ENCODE measurements around the gene ACSL4.
A peak's percentile ranks its signal among the peaks of the same experiment; 100 is the strongest.

ACSL4 gene

DNA sequence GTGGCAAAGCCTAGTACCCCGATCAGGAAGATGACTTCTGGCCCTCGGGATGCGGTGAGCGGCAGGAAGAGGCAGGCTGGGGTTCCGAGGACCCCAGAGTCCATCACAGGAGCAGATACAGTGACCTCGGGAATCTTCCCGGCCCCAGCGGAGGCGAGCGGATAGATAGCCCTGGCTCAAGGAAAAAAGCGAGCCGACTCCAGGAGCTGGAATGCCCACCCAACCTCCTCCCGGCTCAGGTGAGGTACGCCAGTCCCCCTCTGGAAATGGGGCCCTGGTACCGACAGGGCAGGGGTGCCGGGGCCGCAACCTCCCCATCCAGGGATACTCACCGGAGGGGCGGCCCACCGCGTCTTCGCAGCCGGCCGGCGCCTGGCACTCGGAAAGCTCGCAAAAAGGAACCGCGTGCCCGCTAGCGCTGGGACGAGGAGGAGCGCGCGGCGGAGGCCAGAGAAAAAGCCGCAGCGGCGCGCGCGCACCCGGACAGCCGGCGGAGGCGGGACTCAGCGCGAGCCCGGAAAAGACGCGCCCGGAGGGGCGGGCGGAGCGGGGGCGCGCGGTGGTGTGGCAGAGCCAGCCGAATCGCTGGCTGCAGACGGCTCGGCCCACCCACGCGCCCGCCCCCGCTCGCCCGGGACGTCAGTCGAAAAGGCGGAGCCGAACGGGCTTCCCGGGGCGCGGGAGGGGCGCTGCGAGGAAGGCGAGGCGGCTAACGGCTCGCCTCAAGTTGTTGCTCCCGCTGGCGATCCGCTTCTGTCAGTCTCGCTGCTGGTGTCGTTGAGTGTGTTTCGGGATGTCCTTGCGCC, at the start of gene ACSL4:
Gene ACSL4, minus strand, starts transcription at position 451 of the 806 bp plus-strand sequence. CDS start 49,894 bp downstream, outside the sequence.
- Histone ChIP-seq H3K4me3 (ENCODE audit: low read length) (peak within 1 kb of the TSS; percentile 87), H3K36me3 (ENCODE audit: control insufficient read depth, insufficient read depth, low read length, severe bottlenecking) (no peaks in the 10 kb centered on the region), H3K9me3 (ENCODE audit: control insufficient read depth, low read length) (peaks cover 4% of the 10 kb centered on the region), H3K4me1 (ENCODE audit: control insufficient read depth, insufficient read depth, low read length) (peaks cover 4% of the 10 kb centered on the region), H3K27me3 (replicated peaks; ENCODE audit: control insufficient read depth, insufficient read depth, low read length) (peaks cover 13% of the 10 kb centered on the region), H3K9ac (ENCODE audit: low read length) (peak within 1 kb of the TSS; percentile 92)
- peak; percentile 91 for DNase-seq (ENCODE audit: low read depth)

DNA sequence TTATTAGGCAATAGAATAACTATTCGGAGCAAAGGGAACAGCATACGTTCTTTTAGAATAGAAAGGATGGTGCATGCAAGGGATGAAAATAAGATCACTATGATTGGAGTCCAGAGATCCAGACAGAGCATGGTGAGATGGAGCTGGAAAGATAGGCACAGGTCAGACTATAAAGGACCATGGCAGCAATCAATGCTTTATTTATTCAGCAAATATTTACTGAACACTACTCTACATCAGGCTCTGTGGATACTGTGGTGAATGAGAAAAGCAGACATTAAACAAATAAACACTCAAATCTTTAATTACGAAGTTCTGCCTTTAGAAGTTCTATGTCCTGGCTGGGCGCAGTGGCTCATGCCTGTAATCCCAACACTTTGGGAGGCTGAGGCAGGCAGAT, 44.7 kb upstream of the ACSL4 start:
- peaks cover 8% of the 10 kb centered on the region for H3K27me3 ChIP-seq (replicated peaks; ENCODE audit: control insufficient read depth, insufficient read depth, low read length)
- no peak overlapping the region for H3K4me3 ChIP-seq (ENCODE audit: low read length)
- H3K9me3 ChIP-seq (ENCODE audit: control insufficient read depth, low read length), result no peaks in the 10 kb centered on the region
- no peaks in the 10 kb centered on the region for H3K36me3 ChIP-seq (ENCODE audit: control insufficient read depth, insufficient read depth, low read length, severe bottlenecking)
- no peak for DNase-seq (ENCODE audit: low read depth)
- peaks cover 19% of the 10 kb centered on the region for H3K4me1 ChIP-seq (ENCODE audit: control insufficient read depth, insufficient read depth, low read length)
- H3K9ac ChIP-seq (ENCODE audit: low read length), result no peak overlapping the region

DNA sequence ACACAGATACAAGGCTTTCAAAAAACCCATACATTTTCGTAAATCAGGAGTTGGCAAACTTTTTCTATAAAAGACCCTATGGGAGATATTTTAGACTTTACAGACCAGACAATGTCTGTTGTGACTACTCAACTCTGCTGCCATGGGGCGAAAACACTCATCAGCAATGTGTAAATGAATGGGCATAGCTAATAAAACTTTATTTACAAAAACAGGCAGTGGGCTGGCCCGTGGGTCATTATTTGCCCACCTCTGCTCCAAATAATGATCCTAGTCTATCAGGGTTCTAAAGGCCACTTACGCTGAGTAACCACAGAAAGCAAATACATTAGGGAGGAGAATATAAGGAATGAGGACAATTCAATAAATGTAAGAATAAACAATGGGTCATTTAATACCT, 43.9 kb upstream of the ACSL4 start:
- Histone ChIP-seq H3K36me3 (ENCODE audit: control insufficient read depth, insufficient read depth, low read length, severe bottlenecking) (no peaks in the 10 kb centered on the region), H3K4me1 (ENCODE audit: control insufficient read depth, insufficient read depth, low read length) (peaks cover 19% of the 10 kb centered on the region), H3K27me3 (replicated peaks; ENCODE audit: control insufficient read depth, insufficient read depth, low read length) (peaks cover 4% of the 10 kb centered on the region), H3K9ac (ENCODE audit: low read length) (no peak overlapping the region), H3K9me3 (ENCODE audit: control insufficient read depth, low read length) (no peaks in the 10 kb centered on the region), H3K4me3 (ENCODE audit: low read length) (no peak overlapping the region)
- DNase-seq (ENCODE audit: low read depth), result no peak

DNA sequence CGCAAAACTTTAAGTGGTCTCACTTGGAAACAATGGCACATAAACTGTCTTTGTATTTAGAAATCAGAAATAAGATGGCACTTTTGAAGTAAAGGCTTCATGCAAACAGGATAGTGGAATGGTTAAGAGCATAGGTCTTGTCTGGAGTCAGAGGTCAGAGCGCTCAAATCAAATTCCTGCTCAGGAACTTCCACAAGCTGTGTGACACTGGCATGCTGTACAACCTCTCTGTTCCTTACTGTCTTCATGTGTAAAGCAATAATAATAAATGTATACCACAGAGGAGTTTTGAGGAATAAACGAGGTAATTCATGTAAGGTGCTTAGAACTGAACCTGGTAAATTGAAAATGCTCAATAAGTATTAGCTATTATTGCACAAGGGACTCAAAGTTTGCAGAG, 43.4 kb upstream of the ACSL4 start:
- H3K27me3 ChIP-seq (replicated peaks; ENCODE audit: control insufficient read depth, insufficient read depth, low read length), result peaks cover 4% of the 10 kb centered on the region

DNA sequence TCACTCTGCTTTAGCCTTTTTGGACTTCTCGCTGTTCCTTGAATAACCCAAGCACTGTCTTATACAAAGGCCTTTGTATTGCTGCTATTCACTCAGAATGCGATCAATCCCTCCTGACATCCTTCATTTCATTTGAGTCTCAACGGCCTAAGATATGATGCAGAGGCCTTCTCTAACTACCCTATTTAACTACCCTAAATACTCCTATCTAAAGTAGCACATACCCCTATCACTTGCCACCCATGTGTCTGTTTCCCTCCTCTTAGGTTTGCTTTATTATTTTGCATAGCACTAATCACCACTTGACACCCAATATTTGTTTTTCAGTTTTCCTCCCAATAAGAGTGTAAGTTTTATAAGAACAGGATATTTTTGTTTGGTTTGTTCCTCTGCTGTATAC, 42.3 kb upstream of the ACSL4 start:
- no peak overlapping the region for H3K4me3 ChIP-seq (ENCODE audit: low read length)
- DNase-seq (ENCODE audit: low read depth), result no peak
- peak overlapping the region; percentile 26 for H3K9ac ChIP-seq (ENCODE audit: low read length)
- H3K4me1 ChIP-seq (ENCODE audit: control insufficient read depth, insufficient read depth, low read length), result peaks cover 19% of the 10 kb centered on the region
- H3K27me3 ChIP-seq (replicated peaks; ENCODE audit: control insufficient read depth, insufficient read depth, low read length), result no peaks in the 10 kb centered on the region
- H3K36me3 ChIP-seq (ENCODE audit: control insufficient read depth, insufficient read depth, low read length, severe bottlenecking), result no peaks in the 10 kb centered on the region
- H3K9me3 ChIP-seq (ENCODE audit: control insufficient read depth, low read length), result peaks cover 5% of the 10 kb centered on the region

More for the DNA sequence above, 43.4 kb upstream of the ACSL4 start:
- no peak for DNase-seq (ENCODE audit: low read depth)
- Histone ChIP-seq H3K4me1 (ENCODE audit: control insufficient read depth, insufficient read depth, low read length) (peaks cover 19% of the 10 kb centered on the region), H3K9ac (ENCODE audit: low read length) (no peak overlapping the region), H3K36me3 (ENCODE audit: control insufficient read depth, insufficient read depth, low read length, severe bottlenecking) (no peaks in the 10 kb centered on the region), H3K4me3 (ENCODE audit: low read length) (no peak overlapping the region), H3K9me3 (ENCODE audit: control insufficient read depth, low read length) (no peaks in the 10 kb centered on the region)

DNA sequence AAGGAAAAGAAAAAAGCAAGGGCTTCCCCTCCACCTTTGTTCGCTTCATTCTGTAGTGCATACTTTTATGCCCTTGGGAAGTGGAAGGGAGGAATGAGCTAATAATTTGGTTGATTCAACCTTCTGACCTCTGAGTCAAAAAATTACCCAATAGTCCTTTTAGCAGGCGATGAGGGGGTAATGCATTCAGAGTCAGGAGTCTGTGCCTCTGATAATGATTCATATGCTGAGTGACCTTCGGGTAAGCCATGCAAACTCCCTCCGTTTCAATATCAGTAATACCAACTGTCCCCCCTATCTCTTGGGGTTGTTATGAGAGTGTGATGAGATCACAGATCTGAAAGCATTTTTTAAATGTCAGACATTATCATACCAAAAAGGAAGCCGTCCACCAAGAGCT, 41.6 kb upstream of the ACSL4 start:
- DNase-seq (ENCODE audit: low read depth), result peak; percentile 44
- Histone ChIP-seq H3K9me3 (ENCODE audit: control insufficient read depth, low read length) (peaks cover 11% of the 10 kb centered on the region), H3K4me1 (ENCODE audit: control insufficient read depth, insufficient read depth, low read length) (peaks cover 19% of the 10 kb centered on the region), H3K36me3 (ENCODE audit: control insufficient read depth, insufficient read depth, low read length, severe bottlenecking) (no peaks in the 10 kb centered on the region), H3K4me3 (ENCODE audit: low read length) (peak overlapping the region; percentile 57), H3K27me3 (replicated peaks; ENCODE audit: control insufficient read depth, insufficient read depth, low read length) (peaks cover 3% of the 10 kb centered on the region), H3K9ac (ENCODE audit: low read length) (peak overlapping the region; percentile 30)

DNA sequence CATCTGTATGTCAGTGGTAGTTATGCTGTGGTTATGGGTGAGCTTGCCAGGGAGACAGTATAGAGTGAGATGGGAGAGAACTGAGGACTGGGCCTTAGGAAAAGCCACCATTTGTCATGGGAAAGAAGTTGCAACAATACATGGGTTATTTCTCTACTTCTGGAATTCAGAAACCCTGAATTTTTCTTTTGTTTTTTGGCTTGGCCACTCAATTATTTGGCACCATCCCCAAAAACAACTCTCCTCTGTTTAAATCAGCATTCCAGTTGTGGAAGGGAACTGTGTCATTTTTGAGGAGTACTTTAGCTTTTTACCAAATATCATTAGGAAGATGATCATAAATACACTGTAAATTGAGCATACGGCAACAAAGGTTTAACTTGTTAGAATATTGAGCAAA, 41.1 kb upstream of the ACSL4 start:
- Histone ChIP-seq H3K27me3 (replicated peaks; ENCODE audit: control insufficient read depth, insufficient read depth, low read length) (peaks cover 3% of the 10 kb centered on the region), H3K4me1 (ENCODE audit: control insufficient read depth, insufficient read depth, low read length) (peaks cover 19% of the 10 kb centered on the region), H3K4me3 (ENCODE audit: low read length) (peak overlapping the region; percentile 57), H3K36me3 (ENCODE audit: control insufficient read depth, insufficient read depth, low read length, severe bottlenecking) (no peaks in the 10 kb centered on the region), H3K9me3 (ENCODE audit: control insufficient read depth, low read length) (peaks cover 16% of the 10 kb centered on the region), H3K9ac (ENCODE audit: low read length) (peak overlapping the region; percentile 30)
- DNase-seq (ENCODE audit: low read depth), result peak; percentile 7

DNA sequence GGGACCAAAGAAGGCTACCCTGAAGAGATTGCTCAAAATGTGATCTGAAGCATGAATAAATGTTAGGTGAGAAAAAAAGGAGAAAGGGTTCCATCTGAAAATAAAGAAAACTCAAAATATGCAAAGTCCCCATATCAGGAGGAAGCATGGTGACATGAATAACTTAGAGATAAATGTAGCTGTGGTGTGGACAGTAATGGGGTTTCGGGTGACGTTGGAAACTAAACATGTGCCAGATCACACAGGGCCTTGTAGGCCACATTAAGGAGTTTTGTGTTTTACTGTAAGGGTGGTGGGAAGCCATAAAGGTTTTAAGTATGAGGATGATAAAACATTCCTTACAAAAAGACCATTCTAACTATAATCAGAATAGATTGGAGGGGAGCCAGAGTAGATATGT, 40.3 kb upstream of the ACSL4 start:
- H3K9ac ChIP-seq (ENCODE audit: low read length), result no peak overlapping the region
- DNase-seq (ENCODE audit: low read depth), result no peak
- peaks cover 3% of the 10 kb centered on the region for H3K27me3 ChIP-seq (replicated peaks; ENCODE audit: control insufficient read depth, insufficient read depth, low read length)
- H3K9me3 ChIP-seq (ENCODE audit: control insufficient read depth, low read length), result peaks cover 21% of the 10 kb centered on the region
- no peaks in the 10 kb centered on the region for H3K36me3 ChIP-seq (ENCODE audit: control insufficient read depth, insufficient read depth, low read length, severe bottlenecking)
- peaks cover 19% of the 10 kb centered on the region for H3K4me1 ChIP-seq (ENCODE audit: control insufficient read depth, insufficient read depth, low read length)
- H3K4me3 ChIP-seq (ENCODE audit: low read length), result no peak overlapping the region

DNA sequence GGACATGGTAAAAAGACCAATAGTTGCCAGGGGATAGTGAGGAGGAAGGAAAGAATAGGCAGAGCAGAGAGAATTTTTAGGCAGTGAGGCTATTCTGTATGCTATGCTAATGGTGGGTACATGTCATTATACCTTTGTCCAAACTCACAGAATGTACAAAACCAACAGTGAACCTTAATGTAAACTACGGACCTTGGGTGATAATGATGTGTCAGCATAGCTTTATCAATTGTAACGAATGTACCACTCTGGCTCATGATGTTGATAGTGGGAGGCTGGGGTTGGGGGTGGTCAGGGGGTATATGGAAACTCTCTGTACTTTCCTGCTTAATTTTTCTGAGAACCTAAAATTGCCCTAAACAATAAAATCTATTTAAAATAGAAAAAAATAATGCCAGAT, 37.7 kb upstream of the ACSL4 start:
- H3K36me3 ChIP-seq (ENCODE audit: control insufficient read depth, insufficient read depth, low read length, severe bottlenecking), result no peaks in the 10 kb centered on the region
- peaks cover 31% of the 10 kb centered on the region for H3K9me3 ChIP-seq (ENCODE audit: control insufficient read depth, low read length)
- no peak overlapping the region for H3K9ac ChIP-seq (ENCODE audit: low read length)
- DNase-seq (ENCODE audit: low read depth), result no peak
- H3K4me3 ChIP-seq (ENCODE audit: low read length), result no peak overlapping the region
- peaks cover 19% of the 10 kb centered on the region for H3K4me1 ChIP-seq (ENCODE audit: control insufficient read depth, insufficient read depth, low read length)
- peaks cover 7% of the 10 kb centered on the region for H3K27me3 ChIP-seq (replicated peaks; ENCODE audit: control insufficient read depth, insufficient read depth, low read length)

DNA sequence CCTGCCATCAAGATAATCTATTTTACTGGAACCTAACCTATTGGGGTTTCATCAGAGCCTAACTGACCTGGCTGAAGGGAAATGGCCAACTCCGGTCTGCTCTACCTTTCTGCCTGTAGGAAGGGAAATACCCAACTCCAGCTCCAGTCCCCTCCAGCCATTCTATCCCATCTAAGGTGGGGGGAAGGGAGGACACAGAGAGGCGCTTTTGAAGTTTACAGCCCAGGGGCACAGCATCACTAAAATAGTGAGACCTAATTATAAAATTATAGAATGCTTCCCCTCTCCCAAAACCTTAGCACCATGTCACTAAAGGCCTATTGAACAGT, 27.8 kb upstream of the ACSL4 start:
- DNase-seq (ENCODE audit: low read depth), result no peak

DNA sequence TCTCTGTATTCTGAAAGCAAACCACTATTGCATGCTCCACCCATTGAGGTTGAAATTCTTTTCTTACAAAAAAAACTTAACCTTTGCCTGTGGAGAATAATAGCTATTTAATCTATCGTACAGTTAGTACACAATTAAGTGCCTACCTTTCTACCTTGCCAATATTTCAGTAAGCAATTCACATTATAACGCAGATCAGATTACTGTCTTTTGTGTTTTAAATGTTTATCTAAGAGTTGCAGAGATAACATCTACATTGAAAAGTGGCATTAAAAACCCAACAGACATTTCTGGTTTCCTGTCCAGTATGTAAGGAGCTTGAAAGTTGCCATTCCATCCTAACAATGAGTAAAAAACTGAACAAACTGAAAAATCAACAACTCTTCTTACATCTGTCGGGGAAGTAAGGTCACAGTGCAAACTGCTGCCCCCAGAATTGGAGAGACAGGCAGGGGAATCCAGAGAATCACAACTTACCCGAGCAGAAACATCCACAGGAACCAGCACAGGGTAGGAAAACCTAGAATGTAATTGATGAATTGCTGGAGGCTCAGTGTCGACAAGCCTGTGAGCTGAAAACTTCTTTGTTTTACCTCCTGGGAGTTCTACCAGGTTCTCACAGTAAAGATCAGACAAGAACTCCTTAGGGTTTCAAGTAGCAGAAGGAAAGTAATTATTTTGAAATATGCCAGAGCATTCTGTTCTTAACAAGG, 27.3 kb upstream of the ACSL4 start:
- no peaks in the 10 kb centered on the region for H3K4me1 ChIP-seq (ENCODE audit: control insufficient read depth, insufficient read depth, low read length)
- peaks cover 22% of the 10 kb centered on the region for H3K9me3 ChIP-seq (ENCODE audit: control insufficient read depth, low read length)
- H3K9ac ChIP-seq (ENCODE audit: low read length), result no peak overlapping the region
- no peak overlapping the region for H3K4me3 ChIP-seq (ENCODE audit: low read length)
- no peaks in the 10 kb centered on the region for H3K36me3 ChIP-seq (ENCODE audit: control insufficient read depth, insufficient read depth, low read length, severe bottlenecking)
- peaks cover 3% of the 10 kb centered on the region for H3K27me3 ChIP-seq (replicated peaks; ENCODE audit: control insufficient read depth, insufficient read depth, low read length)
- DNase-seq (ENCODE audit: low read depth), result peak; percentile 8

More for the DNA sequence above, 27.8 kb upstream of the ACSL4 start:
- no peaks in the 10 kb centered on the region for H3K36me3 ChIP-seq (ENCODE audit: control insufficient read depth, insufficient read depth, low read length, severe bottlenecking)
- H3K9ac ChIP-seq (ENCODE audit: low read length), result no peak overlapping the region
- no peak overlapping the region for H3K4me3 ChIP-seq (ENCODE audit: low read length)
- peaks cover 4% of the 10 kb centered on the region for H3K27me3 ChIP-seq (replicated peaks; ENCODE audit: control insufficient read depth, insufficient read depth, low read length)
- peaks cover 18% of the 10 kb centered on the region for H3K9me3 ChIP-seq (ENCODE audit: control insufficient read depth, low read length)
- no peaks in the 10 kb centered on the region for H3K4me1 ChIP-seq (ENCODE audit: control insufficient read depth, insufficient read depth, low read length)
